Gastroesophageal sphincter (tissue), 3 donors: ENCODE results near the gene PTGFRN.

Source experiments
- POLR2A ChIP-seq, 2 donors: fragments of 450-650 bp; IDR thresholded peaks; one replicate each; pipeline ENCODE4 v1.6.1; 2017; ENCODE audit warnings: antibody characterized with exemption in 2 of 2, mild to moderate bottlenecking in 2 of 2, moderate library complexity in 1 of 2
- TF ChIP-seq, protein P1 (sequence below), 4 experiments: fragments of 200-600 bp in 2 of 4; fragments of 450-650 bp in 2 of 4; sonication (generic) in 1 of 4; IDR thresholded peaks; one replicate each; pipeline ENCODE4 v1.5.1; 2017 to 2019; ENCODE audit warnings: antibody characterized with exemption in 4 of 4, mild to moderate bottlenecking in 2 of 4, moderate library complexity in 2 of 4

DNA sequence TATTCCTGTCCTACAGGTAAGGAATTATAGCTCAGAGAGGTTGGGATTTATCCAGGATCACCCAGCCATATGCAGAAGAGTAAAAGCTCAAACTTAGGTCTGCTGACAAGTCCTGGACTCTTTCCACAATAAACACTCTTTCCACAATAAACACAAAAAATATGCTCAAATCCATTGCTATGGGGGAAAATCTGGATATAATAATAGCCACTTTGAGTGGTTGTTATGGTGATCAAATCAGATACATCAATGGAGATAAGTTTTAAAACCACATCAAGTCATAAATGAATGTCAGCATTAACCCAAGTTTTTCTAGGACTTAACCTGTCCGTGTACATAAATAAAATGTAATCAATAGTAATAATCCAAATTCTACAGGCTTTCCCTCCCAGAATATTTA lies 128.1 kb downstream of the PTGFRN start:
- no peak for TF ChIP-seq POLR2A (IDR thresholded peaks at IDR 0.05)
- TF ChIP-seq, protein P1, sequence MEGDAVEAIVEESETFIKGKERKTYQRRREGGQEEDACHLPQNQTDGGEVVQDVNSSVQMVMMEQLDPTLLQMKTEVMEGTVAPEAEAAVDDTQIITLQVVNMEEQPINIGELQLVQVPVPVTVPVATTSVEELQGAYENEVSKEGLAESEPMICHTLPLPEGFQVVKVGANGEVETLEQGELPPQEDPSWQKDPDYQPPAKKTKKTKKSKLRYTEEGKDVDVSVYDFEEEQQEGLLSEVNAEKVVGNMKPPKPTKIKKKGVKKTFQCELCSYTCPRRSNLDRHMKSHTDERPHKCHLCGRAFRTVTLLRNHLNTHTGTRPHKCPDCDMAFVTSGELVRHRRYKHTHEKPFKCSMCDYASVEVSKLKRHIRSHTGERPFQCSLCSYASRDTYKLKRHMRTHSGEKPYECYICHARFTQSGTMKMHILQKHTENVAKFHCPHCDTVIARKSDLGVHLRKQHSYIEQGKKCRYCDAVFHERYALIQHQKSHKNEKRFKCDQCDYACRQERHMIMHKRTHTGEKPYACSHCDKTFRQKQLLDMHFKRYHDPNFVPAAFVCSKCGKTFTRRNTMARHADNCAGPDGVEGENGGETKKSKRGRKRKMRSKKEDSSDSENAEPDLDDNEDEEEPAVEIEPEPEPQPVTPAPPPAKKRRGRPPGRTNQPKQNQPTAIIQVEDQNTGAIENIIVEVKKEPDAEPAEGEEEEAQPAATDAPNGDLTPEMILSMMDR (IDR thresholded peaks at IDR 0.05), result no peak
